GM21786 (cell line): ENCODE data around the gene CYSTM1.
A peak's percentile ranks its signal among the peaks of the same experiment; 100 is the strongest.

Experiments used
- ATAC-seq: cut with Tn5 transposase; IDR thresholded peaks from one replicate; pipeline ENCODE4 v1.9.1; 2021; ENCODE audit not compliant: unreplicated experiment

Gene CYSTM1

DNA sequence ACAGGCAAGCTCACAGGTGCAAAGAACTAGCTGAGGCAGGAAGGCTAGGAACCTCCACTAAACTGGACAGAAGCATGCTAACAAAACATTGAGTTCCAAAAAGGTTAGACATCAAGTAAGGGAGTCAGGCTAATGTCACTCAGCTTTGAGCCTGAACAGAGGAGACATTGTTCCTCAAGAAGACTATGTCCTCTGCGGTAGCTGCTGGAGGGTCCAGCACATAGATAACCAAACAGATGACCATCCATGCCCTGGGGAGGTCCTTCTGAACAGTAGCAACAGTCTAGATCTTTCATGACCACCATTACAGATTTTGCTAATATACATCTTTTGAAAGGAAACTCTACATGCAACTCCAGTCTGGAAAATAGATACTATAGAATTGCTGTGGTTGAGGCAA is 57.7 kb downstream of the CYSTM1 start:
- no peak for ATAC-seq

DNA sequence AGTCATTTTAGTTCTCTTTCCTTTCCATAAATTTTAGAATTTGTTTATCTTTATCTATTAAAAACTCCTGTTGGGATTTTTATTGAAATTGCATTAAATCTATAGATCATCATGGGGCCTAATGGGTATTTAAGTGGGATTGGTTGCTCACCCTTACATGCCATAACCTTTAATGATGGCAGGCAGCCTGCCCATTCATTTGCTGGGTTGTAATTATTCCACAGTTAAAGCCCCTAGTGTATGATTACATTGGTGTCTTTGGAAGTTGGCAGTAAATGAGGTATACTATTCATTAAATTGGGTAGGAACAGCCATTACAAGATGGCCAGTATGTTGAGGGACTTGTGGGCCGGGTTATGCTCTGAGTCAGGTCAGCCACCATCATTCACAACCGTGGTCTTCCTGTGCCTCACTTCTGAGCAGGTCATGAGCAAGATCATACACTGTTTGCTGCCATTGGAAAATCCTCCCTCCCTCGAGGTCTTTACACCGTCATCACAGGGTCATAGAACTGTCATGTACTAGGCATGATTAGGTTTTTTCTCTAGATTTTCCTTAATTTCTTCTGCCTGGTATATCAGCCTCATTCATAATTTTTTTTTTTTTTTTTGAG is 59.5 kb downstream of the CYSTM1 start:
- ATAC-seq = no peak

DNA sequence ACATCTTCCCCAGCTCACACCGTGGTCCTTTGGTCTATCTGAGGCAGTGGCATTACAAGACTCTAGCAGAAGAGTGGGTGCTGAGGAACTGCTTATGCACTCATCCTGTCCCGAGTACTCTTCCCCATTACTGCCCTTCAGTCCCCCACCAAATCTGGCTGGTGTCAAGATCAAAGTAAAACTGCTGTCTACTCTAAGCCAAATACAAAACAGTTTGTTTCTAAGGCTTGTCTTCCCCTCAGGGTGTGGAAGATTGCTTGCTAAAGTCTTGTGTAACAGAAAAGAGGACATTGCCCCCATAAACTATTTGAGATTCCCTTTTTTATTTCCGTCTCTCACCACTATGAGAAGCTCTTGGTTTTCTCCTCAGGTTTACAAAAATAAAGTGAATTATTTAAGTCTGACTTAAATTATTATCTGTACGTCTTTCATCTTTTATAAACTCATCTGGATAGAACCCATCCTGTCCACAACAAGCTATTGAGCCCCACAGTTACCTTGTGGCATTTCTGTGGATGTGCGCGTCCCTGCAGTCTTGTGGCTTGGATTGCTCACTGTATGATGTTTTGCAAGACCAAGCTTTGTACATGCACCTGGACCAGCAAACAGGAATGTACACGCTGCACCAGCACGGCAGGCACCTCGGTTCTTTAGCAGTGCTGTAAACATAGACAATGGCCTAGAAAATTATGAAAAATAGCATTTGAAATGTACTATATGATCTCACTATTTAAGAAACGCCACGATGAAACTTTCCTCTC is 61.0 kb downstream of the CYSTM1 start:
- ATAC-seq = no peak

DNA sequence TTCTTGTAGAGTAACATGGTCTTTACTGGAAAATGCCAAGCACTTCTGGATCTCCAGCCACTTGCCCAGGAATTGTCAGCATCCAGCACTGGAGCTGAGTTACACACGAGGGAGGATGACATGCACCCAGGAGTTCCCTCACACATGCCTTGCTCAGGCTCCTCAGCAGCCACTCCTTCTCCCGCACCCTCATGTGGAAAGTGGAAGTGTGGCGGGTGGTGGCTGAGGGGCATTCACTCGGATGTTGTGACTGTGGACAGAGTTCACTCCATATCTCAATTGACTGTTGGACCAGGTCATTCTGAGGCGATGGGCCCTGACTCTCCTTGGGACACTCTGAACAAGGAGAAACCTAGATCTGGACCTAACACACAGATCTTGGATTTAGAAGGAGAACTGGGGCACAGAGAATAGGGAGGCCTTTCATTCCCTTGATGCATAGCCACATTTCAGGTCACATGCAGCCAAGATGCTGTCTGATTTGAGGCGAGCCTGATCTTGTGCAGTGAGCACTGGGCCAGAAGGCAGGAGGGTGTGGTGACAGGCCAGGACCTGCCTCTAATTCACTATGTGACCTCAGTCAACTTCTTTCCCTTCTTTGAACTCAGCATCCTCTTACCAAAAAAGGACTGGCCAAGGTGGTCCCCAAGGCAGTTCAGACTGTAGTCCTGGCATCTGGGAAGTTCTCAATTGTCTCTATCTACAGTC is 62.1 kb downstream of the CYSTM1 start:
- no peak for ATAC-seq

DNA sequence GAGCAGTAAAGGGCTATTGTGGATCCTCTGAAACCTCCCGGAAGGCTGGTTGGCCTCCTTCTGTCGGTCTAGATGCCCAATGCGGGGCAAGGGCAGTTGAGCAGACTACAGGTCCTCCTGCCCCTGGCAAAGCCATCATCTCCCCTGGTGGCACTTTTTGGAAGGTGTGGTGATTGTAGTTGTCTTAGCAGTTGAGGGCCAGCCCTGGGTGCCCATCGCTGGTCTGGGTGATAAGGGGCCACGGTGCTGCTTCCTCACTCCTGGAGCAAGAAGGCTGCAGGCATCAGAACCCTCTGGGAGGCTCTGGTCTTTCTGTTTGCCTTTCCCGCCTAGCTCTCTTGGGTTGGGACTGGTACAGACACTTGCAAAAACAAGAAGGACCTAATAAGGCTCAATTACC is 63.8 kb downstream of the CYSTM1 start:
- no peak for ATAC-seq

DNA sequence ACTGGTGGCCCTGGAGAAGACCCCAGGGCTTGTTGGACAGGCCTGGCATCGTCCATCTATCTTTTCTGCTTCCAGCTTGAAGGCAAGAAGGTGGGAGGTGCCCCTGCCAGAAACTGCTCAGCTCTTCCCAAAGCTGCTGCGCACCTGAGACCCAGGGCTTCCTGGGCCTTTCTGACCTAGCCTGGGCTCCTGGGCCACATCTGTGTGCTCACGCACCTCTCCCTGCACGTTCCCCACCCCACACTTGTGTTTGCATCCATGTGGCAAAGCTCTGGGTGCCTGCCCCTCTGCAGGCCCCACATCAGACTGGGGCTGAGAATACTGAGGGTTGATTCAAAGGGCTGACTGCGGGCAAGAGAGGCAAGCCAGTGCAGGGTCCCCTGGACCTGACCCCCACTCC is 64.5 kb downstream of the CYSTM1 start:
- no peak for ATAC-seq

DNA sequence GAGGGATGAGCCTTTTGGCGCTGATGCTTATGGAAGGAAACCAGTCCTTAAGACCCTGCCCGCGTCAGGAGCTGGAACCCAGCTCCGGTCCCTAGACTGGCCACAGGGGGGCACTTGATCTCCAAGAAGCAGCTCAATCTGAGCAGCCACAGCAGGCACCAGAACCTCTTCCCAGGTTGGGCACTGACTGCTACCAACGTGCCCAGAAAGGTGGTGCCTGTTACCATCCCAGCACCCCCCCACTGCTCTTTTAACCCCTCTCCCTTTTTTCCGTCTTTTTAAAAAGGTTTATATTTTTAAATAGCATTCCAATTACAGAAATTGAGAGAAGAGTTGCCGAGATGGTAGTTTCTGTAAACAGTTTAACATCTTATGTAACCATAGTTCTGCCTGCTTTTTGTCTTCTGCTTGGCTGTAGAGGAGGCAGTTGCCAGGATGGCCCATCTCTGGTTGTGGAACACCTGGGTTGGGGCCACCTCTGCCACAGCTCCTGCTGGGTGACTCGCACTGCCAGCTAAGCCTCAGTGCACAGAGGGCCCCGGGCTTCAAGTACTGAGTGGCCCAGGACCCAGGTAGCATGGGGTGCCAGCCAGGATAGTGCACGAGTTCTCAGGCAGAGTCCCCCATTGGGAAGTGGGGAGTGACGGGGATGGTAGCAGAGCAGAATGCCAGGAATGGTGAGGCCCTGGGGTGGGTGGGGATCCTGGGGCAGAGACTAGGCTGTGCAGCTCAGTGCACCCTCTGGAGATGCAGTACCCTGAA is 65.1 kb downstream of the CYSTM1 start:
- ATAC-seq = peak; percentile 44

DNA sequence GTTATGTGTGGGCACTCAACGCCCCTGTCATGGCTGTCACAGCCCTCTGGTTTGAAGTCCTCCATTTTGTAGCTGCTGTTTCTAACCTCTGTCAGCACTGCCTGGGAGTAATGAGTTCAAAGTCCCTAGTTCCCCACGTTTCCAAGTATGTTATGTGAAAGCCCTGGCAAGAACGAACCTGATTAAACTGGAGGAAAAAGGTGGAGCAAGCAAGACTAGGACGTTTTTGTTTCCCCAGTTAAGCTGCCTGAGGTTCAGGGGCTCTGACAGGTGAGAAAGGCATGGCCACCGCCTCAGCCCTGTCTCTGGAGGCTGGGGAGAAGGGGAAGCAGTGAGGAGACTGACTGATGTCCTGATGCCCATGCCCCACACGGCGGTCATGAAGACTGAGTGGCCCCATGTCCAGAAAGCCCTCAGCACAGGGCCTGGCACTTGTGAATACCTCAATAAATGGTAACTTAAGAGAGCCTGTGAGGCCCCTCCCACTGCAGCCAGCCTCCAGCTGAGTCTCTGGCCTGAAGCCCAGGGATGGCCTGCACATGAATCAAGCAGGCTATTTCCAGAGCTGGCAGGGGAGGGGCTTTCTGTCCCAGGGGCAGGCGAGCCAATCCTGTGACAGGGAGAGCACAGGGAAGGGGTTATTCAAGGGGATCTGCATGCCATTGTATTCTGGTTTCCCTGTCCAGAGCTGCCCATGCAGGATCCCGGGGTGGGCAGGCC is 66.2 kb downstream of the CYSTM1 start:
- no peak for ATAC-seq

DNA sequence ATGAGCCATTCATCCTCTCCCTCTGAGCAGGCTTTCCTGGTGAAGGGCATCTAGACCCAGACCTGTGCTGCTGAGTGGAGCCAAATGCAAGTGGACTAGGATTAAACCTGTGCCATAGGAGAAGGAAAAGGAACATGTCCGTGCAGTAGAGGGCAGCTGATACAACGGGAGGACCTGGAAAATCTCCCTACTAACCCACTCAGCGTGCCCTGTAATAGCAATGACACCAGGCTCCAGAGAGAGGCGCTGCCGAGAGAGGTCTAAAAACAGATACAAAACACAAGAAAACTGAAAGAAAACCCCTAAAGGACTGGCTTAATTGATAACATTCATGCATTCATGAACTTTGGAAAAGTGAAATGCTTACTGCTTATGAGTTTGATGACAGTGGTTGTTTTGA is 67.1 kb downstream of the CYSTM1 start:
- no peak for ATAC-seq

DNA sequence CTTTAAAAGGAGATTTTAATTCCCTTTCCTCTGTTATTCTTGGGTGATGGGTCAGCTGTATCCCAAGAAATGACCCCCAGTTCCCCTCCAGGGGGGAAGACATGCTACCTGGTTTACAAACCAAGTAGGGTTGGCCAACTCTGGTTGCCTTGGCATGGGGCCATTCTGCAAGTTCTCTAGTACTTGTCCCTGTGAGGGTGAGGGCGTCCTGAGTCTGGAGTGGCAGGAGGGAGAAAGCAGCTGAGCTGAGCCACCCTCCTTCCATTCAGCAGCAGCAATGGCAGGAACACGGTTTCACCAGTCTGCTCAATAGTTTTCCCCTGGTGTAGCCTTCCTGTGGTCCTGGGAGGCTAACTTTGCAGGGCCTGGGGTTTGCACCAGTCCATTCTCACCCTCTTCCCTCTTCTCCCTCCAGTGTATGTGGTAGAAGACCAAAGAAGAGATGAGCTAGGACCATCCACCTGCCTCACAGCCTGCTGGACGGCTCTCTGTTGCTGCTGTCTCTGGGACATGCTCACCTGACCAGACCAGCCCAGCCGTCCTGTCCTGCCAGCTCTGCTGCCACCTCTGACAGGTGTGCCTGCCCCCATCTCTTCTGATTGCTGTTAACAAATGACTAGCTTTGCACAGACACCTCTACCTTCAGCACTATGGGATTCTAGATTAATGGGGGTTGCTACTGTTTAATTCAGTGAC is 68.0 kb downstream of the CYSTM1 start:
- ATAC-seq = no peak

DNA sequence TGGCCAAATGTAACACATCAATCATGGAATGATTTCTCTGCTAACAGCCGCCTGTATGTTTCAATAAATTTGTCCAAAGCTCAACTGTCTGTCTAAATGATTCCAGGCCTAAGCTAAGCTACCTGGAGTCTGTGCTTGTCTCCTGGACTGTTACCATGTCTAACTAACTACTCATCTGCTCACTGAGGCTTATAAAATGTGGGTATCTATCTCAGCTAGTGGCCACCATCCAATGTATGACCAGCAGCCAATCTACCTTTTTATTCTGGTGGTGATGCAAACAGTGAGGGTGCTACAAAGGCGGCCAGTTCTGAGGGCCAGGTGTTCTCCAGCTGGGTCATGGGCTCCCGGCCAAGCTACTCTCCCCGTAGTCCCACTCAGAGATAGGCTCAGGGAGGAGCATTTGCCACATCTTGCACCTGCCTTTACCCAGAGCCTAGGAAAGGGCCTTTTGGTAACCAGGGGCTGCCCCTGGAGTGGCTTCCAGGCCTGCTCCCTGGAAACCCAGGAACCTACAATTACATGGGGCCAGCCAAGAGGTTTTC is 68.8 kb downstream of the CYSTM1 start:
- ATAC-seq = no peak

DNA sequence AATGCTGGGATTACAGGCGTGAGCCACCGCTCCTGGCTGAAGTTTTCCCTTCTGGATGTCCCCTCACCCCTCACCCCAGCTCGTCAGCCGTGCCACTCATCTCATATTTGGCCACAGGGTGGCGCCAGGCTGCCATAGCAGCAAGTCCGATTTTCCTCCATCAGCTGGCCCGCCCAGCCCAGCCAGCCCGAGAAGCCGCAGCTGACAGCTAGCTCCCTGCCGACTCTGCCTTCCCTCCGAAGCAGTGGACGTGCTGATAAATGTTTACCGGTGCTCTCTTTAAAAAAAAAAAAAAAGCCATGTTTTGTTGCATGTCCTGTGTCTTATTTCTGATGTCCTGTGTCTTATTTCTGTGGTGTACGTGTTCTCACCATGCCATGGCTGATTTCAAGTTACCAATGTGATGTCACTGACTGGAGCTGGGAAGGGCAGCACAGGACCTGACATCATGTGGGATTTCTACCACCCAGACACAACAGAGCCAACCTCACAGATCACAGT is 69.6 kb downstream of the CYSTM1 start:
- peak; percentile 57 for ATAC-seq

DNA sequence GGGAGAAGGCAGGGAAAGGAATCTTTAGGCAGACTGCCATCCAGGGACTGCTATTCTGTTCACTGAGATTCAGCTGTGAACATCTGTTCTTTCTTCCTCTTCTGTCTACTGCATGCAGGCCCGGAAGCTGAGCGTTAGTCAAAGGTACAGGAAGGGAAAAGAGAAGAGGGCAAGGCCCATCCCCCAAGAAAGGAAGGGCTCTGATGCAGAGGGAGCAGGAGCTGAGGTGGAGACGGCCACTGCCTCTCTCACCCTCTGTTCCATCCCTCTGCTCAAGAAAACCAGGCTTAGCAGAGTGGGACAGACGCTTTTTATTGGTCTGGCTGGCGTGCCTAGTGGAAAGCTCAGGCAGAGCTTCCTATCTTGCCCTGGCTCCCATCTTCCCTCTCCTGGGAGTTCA is 70.4 kb downstream of the CYSTM1 start:
- ATAC-seq = no peak

DNA sequence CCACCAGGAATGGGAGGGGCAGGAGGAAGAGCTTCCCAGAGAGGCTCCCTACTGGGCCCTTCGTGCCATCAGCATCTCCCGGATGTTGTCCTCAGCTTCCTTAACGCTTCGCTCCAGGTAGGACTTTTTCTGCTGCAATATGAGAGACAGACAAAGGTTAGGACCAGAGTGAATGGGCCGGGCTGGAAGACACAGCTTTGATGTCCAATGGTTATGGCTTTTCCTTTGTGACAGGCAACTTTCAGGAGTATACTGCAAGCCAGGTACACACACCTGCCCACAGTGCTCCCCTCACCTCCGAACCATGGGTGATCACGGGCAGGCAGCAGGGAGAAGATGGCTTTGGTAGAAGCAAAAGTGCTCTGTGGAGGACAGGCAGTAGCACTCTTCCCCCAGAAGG is 70.9 kb downstream of the CYSTM1 start:
- ATAC-seq = no peak

DNA sequence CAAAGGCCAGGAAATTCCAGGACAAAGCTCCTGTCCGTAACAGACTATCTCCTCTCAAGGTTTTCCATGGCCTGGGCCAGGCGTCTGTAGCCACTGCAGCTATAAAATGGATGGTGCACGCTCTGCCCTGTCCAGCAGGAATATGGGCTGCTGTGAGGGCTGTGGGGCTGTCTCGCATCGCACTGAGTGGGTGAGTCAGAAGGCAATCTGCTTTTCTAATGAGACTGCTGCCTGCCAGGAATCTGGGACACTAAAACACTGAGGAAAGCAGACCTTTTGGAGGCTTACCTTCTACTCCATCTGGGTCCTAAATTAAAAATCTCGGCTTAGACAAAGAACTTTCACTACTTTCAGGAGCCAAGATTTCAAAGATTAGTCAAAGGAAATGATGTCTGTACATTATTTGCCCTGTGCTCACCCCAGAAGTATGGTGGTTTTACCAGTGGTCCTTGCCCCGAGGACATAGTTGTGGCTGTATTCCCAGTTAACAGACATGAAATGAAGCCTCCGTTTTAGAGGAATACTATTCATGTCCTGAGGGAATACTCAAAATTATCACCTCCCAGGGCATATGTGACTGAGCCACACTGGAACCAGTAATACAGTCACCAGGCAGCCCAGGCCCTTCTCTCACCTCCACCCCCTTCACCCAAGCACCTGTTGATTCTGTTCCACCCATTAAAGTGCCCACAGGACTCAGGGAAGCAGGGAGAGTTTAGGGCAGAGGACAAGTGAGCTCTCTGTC is 71.6 kb downstream of the CYSTM1 start:
- ATAC-seq = no peak

DNA sequence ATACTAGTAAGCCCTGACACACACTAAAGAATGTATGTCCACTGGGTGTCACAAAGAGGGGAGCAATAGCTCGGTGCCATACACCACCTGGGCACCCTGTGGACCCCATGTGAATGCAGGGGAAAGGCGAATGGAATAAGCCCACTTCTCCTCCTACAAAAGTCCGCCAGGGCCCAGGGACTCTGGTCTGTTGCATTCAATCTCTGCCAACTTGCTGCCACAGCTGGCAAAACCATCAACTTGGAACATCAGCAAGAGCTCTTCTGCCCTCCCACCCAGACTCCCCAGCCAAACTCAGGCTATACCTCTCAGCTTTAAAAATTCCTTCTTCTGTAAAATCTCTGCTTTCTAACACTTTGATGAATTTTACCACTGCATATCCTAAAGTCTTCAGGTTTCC is 73.4 kb downstream of the CYSTM1 start:
- ATAC-seq = no peak

DNA sequence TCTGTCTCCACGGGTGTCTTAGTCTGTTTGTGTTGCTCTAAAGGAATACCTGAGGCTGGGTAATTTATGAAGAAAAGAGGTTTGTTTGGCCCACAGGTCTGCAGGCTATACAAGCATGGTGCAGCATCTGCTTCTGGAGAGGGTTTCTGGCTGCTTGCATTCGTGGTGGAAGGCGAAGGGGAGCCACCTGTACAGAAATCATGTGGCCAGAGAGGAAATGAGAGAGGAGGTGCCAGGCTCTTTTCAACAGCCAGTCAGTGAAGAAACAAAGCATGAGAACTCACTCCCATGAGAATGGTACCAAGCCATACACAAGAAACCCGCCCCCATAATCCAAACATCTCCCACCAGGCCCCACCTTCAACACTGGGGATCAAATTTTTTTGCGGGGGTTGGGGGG is 74.5 kb downstream of the CYSTM1 start:
- no peak for ATAC-seq

DNA sequence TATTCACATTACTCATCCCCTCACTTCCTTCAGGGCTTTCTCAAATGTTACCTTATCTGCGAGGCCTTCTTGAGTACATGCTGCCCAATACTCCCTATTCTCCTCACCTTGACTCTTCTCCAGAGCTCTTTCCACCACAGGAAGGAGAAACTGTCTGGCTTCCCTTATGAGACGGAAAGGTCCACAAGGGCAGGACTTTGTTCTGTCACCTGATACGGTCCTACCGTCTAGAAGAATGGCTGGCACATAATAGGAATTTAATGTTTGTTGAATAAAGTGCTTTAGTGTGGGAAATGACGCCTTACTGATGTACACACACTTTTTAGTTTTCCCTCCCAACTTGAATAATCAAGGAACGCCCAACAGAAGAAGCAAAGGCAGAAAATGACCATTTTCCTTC is 75.4 kb downstream of the CYSTM1 start:
- no peak for ATAC-seq

DNA sequence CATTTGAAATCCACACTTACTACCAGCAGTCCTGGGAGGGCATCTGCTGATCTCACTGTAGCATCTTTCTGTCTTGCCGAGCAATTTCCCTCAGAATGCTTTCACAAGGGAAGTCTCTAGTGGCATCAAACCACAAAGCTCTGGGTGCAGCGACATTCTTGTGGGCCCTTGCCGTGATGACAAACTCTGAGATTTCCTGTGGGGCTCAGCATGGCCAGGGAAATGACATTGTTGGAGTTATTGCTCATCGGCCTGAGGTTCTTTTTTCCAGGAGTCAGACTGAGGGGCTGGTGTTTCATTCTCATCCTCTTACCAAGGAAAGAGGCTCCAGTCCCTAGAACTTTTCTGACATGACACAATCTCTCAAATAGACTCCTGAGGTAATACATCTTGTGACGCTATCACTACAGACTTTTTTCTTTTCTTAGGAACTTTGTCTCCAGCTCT is 76.6 kb downstream of the CYSTM1 start:
- peak; percentile 76 for ATAC-seq
